B cell (primary cell): ENCODE measurements around the gene USP27X.

ENCODE experiments used
- CTCF ChIP-seq: fragments of 200-600 bp; IDR thresholded peaks from one replicate; pipeline ENCODE4 v1.8.0; 2022; ENCODE audit warnings: antibody characterized with exemption, mild to moderate bottlenecking
- EZH2 ChIP-seq: IDR thresholded peaks from 2 replicates; pipeline ENCODE4 v1.6.1; 2012; ENCODE audit warnings: borderline replicate concordance, low read depth, mild to moderate bottlenecking, moderate library complexity, low read length; ENCODE audit not compliant: insufficient read depth, poor library complexity, severe bottlenecking

- no peak for TF ChIP-seq CTCF
- TF ChIP-seq EZH2, result no peak
Observed at GRCh38 chrX:49880668-49881067, 1.4 kb downstream of the USP27X start.
